ENCODE results near the gene TEKT3. TPM values are rescaled to one million over a fixed set of nuclear protein-coding genes. Genes with fewer than 3 reads are reported as not detected.

Gene TEKT3
- total RNA-seq, 1 donor: not detected

DNA sequence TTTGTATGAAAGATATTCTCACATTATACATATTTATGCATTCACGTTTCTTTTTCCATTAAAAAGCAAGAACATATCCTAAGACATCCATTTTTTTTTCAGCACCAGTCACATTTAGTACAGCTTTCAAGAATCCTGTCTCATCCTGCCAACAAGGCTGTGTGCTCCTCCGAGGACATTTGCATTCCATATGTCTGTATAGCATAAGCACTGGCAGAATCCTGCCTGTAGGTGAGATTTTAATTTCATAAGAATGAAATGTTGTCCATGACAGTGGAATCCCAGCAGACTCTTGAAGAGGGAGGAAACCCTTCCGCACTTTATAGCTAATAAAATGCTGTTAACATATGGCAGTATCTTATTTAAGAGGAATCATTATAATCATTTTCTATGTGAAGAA is 73.4 kb downstream of the TEKT3 start:
- no peak for DNase-seq (ENCODE audit: low read depth in 2 of 3, low spot score in 2 of 3)

DNA sequence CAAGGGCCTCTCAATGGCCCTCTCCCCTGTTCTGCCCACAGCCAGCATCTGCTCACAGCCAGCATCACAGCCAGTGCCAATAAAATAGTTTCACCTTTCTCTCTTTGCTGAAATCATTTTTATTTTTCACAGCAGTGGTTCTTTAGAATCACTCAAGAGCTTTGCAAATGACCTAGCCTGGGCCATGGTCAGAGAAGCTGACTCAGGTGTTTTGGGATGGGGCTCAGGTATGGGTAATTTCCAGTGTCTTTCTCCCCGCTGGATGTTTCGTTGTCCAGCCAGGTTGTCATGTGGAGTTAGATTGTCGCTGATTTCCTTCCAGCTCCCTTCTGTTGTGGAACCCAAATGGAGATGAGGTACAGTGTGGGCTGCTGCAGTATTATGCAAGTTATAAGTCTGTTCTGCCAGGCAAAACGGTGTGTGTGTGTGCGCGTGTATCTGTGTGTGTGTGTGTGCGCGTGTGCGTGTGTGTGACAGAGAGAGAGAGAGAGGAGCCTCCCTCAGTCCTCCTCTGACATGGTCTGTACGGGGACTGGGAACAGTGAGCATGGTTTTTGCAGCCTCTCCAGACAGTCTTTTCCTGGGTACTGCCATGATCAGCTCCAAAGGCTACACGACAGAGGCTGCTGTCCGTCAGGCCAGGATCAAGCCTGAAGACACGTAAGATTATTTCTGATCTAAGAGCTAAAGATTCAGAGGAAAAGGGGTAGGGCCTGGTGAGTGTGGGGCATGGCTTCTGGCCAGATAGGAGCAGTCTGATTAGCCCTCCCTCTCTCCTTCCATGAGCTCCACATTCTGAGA is 74.9 kb downstream of the TEKT3 start:
- DNase-seq (ENCODE audit: low read depth in 2 of 3, low spot score in 2 of 3): no peak

- DNase-seq (ENCODE audit: low read depth in 2 of 3, low spot score in 2 of 3): no peak
These were observed 76.3 kb downstream of the TEKT3 start, which contains the start of gene PMP22 for GRCh38 chr17:15265131-15265530. PMP22 (minus strand) TSS chr17:15265326; CDS start chr17:15260727, 4,599 bp downstream.

- DNase-seq (ENCODE audit: low read depth in 2 of 3, low spot score in 2 of 3): no peak
These were observed 76.9 kb downstream of the TEKT3 start for GRCh38 chr17:15264542-15264941.

DNA sequence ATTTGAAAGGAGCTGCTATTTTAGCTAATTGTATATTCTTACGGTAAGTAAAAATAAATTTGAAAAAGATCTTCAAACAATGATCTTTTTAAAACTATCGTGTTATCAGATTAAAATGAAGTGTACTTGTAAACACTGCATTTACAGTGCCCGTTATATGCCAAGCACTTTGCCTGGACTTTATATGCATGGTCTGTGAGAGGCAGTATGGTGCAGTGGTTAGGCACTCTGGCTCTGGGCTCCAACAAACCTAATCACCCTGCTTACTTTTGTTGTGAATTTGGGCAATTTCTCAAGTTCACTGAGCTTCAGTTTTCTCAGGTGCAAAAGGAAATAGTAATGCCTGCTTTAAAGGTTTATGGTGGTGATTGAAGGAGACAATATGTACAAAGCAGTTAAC is 77.7 kb downstream of the TEKT3 start:
- DNase-seq (ENCODE audit: low read depth in 2 of 3, low spot score in 2 of 3): no peak

GRCh38 chr17:15263206-15263579 is 78.2 kb downstream of the TEKT3 start:
- DNase-seq (ENCODE audit: low read depth in 2 of 3, low spot score in 2 of 3): peak in 1 of 3 donors; percentile 19

DNA sequence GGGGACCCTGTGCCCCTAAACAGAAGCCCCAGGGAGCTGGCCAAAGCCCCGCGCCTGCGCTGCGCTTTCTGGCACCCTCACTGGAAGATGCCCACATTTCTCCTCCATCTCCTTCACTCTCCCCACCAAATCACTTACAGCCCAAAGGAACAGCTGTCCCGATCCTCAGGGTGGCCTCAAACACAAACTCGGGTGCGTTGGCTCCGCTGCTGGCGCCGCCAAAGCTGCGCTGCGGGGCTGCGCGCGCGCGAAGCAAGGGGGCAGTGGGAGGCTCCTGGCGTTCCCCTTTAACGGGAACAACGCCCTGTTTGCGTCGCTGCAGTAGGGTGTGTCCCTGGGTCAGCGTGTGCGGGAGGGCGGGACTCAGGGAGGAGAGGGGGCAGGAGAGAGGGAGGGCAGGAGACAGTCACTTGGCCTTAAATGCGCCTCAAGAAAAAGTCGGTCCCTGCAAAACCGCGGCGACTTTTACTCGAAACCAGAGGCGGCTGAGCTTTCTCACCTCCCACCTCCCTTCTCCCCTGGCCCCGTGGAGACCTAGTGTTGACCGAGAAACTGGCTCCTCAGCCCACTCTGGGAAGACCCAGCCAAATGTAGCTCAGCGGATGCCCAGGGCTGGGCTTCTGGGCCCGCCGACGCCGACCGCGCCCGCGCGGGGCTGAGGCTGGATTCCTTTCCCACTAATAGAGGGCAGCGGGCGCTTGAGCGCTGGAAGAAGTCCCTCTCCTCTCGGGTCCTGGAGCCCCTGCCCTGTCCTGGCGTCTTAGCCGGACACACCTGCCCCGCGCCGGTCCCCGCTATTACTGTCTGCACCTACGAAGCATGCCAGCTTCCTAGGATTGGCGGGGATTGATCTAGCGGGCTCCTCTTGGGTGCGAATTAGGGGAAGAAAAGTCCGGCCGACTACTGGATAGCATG is 78.8 kb downstream of the TEKT3 start:
- DNase-seq (ENCODE audit: low read depth in 2 of 3, low spot score in 2 of 3): peak in 1 of 3 donors; percentile 41

- no peak for DNase-seq (ENCODE audit: low read depth in 2 of 3, low spot score in 2 of 3)
These were observed 79.6 kb downstream of the TEKT3 start for GRCh38 chr17:15261802-15262290.

GRCh38 chr17:15261258-15261801 is 80.1 kb downstream of the TEKT3 start:
- DNase-seq (ENCODE audit: low read depth in 2 of 3, low spot score in 2 of 3): peak in 1 of 3 donors; percentile 37

GRCh38 chr17:15260376-15261257 is 80.8 kb downstream of the TEKT3 start:
- peak in 2 of 3 donors; percentile 60 to 66 for DNase-seq (ENCODE audit: low read depth in 2 of 3, low spot score in 2 of 3)

GRCh38 chr17:15257796-15258512 is 83.4 kb downstream of the TEKT3 start:
- DNase-seq (ENCODE audit: low read depth in 2 of 3, low spot score in 2 of 3): no peak

DNA sequence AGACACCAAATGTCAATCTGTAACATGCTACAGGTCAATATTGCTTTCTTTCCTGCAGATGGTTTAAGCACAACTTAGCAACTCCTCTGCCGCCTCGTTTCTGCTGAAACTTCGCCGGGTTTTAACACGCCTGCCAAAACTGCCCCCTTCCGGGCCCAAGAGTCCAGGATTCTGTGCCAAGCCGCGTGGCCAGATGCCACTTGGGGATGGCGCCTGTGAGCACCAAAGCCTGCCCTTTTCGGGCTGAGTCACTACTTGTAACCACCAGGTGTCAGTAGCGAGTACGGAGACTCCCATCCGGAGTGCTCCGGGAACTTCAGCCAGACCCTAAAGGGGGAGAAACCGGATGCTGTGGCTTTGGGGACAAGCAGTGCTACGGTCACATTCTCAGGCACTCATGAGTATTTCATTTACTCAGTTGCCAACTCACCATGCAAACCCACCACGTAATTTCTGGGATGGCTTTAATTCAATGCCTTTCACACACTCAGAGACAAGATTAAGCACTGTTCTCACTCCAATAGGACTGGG is 84.1 kb downstream of the TEKT3 start:
- peak; percentile 22 to 74 (median 67) for DNase-seq (ENCODE audit: low read depth in 2 of 3, low spot score in 2 of 3)

- no peak for DNase-seq (ENCODE audit: low read depth in 2 of 3, low spot score in 2 of 3)
These were observed 84.7 kb downstream of the TEKT3 start for GRCh38 chr17:15256689-15257088.

- DNase-seq (ENCODE audit: low read depth in 2 of 3, low spot score in 2 of 3): no peak
These were observed 85.5 kb downstream of the TEKT3 start for GRCh38 chr17:15255713-15256454.

Measured in hematopoietic multipotent progenitor cell (in vitro differentiated cells).